ENCODE data around the gene INPP5A. TPM values are rescaled to one million over a fixed set of nuclear protein-coding genes. Genes with fewer than 3 reads are reported as not detected.
"Not testable (repeated sequence)": the region's sequence is repeated elsewhere in the genome, so short reads cannot be mapped to it uniquely, and the experiment has no call there.

Gene INPP5A
- polyA plus RNA-seq, 3 donors from 2014 or later = 0.30 to 1.7 (median 0.48) TPM

DNA sequence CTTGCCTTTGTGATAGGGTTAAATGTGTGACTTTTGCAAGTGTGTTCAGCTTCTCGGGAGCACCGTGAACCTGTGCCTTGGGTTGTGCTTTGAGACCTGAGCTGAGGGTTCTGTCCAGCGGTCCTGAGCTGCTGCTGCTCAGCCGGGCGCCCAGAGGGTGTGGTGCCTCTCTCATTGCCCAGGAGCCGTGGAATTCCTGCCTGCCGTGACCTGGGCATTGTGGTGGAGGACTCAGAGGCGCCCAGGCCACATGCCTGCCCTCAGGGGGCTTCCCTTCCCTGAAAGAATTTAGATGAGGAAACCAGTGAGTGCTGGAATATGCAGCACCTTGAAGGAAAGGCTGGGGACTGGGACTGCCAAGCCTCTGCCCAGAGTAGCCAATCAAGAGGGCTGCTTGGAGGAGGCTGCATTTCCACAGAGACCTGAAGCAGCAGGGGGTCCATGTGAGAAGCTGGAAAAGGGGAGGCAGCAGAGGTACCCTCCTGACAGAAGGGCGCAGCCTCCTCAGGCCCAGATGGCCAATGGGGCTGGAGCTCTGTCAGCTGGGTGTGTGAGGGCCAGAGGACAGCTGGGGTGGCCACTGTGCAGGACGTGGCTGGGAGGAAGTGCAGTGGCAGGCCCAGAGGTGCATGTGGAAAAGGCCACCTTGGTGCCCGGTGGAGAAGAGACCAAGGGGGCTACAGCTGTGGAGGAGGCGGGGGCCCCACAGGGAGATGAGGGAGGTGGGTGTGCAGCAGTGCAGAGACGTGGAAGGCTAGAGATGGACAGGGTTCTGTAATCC, 141.0 kb downstream of the INPP5A start:
- Mint-ChIP-seq H3K27me3 (ENCODE audit: low read depth in 3 of 3) (peaks cover 0 to 2% (median 1%) of the 10 kb centered on the region in 3 donors), H3K9me3 (no peaks in the 10 kb centered on the region), H3K36me3 (no peaks in the 10 kb centered on the region), H3K4me1 (peaks cover 8 to 16% of the 10 kb centered on the region in 2 donors), H3K27ac (no peak overlapping the region), H3K4me3 (no peak overlapping the region)
- no peak for DNase-seq

DNA sequence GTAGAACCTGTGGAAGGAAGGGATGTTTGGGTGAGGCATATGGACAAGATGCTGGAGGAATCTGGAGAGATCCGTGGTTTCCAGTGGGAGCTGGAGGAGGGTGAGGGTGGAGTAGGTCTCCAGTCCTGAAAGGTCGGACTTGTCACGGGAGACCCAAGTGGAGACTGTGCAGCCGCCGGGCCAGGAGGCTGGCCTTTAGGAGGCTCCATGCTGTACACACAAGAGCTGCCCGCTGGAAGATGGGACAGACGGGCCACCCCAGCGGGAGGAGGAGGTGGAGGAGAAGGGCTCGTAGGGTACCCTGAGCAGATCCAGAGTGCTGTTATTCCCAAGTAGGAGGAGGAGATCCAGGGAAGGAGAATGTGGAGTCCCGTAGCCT, 141.6 kb downstream of the INPP5A start:
- H3K4me3 Mint-ChIP-seq = no peak overlapping the region
- no peak overlapping the region for H3K27ac Mint-ChIP-seq
- no peak for DNase-seq

DNA sequence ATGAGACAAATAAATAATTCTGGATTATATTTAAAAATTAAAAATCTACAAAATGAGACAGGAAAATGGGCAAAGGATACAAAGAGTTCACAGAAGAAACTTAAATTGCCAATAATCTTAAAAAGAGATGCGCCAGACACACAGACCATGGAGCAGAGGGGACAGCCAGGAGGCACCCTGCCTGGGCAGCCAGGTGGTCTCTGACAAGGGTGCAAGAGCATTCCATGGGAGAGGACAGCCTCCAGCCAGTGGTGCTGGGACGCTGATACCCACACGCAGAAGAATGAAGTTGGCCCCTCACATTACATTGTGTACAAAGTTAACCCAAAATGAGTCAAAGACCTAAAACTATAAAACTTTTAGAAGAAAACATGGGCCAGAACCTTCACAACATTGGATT, 142.1 kb downstream of the INPP5A start:
- Mint-ChIP-seq H3K4me3 (no peak overlapping the region), H3K27me3 (ENCODE audit: low read depth in 3 of 3) (peaks cover 0 to 2% (median 1%) of the 10 kb centered on the region in 3 donors), H3K27ac (no peak overlapping the region), H3K36me3 (no peaks in the 10 kb centered on the region), H3K9me3 (no peaks in the 10 kb centered on the region), H3K4me1 (peaks cover 16 to 26% of the 10 kb centered on the region in 2 donors)
- DNase-seq = no peak

More for the DNA sequence above, 141.6 kb downstream of the INPP5A start:
- peaks cover 0 to 2% (median 1%) of the 10 kb centered on the region in 3 donors for H3K27me3 Mint-ChIP-seq (ENCODE audit: low read depth in 3 of 3)
- no peaks in the 10 kb centered on the region for H3K9me3 Mint-ChIP-seq
- peaks cover 12 to 21% of the 10 kb centered on the region in 2 donors for H3K4me1 Mint-ChIP-seq
- no peaks in the 10 kb centered on the region for H3K36me3 Mint-ChIP-seq

DNA sequence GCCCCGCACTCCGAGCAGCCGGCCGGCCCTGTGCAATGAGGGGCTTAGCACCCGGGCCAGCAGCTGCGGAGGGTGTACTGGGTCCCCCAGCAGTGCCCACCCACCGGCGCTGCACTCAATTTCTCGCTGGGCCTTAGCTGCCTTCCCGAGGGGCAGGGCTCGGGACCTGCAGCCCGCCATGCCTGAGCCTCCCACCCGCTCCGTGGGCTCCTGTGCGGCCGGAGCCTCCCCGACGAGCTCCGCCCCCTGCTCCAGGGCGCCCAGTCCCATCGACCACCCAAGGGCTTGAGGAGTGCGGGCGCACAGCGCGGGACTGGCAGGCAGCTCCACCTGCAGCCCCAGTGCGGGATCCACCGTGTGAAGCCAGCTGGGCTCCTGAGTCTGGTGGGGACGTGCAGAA, 143.2 kb downstream of the INPP5A start:
- not testable (repeated sequence) for H3K36me3 Mint-ChIP-seq; H3K4me3 Mint-ChIP-seq; H3K27me3 Mint-ChIP-seq (ENCODE audit: low read depth in 3 of 3); H3K9me3 Mint-ChIP-seq; DNase-seq
- H3K27ac Mint-ChIP-seq = peak overlapping the region in 1 of 6 donors; percentile 54
- H3K4me1 Mint-ChIP-seq = peaks cover 27 to 37% of the 10 kb centered on the region in 2 donors

DNA sequence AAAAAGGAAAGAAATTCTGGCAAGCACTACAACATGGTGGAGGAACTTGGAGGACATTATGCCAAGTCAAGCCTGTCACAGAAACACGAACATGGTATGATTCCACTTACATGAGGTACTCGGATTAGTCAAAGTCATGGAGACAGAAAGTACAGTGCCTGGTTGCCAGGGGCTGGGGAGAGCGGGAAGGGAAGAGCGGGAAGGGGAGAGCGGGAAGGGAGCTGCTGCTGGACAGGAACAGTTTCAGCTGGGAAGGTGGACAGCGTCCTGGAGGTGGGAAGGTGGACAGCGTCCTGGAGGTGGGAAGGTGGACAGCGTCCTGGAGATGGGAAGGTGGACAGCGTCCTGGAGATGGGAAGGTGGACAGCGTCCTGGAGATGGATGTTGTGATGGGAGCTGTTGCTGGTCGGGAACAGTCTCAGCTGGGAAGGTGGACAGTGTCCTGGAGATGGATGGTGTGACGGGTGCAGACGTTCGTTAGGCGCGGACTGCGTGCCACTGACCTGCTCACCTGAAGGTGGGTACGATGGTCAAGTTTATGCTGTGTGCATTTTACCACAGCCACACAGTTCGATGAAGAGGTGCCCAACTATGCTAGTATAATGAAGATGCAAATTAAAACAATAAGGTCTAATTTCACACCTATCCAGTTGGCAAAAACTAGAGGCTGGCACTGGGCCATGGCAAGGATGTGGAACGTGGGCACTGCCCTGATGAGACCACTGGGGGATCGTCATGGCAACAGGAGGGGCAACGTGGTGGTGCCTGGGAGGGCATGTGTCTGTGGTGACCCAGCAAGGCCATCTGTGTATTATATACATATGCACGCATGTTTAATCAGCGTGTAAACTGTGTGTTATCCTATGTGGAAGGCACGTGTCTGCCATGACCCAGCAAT, 144.5 kb downstream of the INPP5A start:
- no peak for DNase-seq
- Mint-ChIP-seq H3K4me3 (peak overlapping the region in 1 of 5 donors; percentile 48), H3K4me1 (peaks cover 37 to 46% of the 10 kb centered on the region in 2 donors), H3K36me3 (no peaks in the 10 kb centered on the region), H3K9me3 (no peaks in the 10 kb centered on the region), H3K27me3 (ENCODE audit: low read depth in 3 of 3) (peaks cover 0 to 2% (median 0%) of the 10 kb centered on the region in 3 donors), H3K27ac (peak overlapping the region in 1 of 6 donors; percentile 54)

DNA sequence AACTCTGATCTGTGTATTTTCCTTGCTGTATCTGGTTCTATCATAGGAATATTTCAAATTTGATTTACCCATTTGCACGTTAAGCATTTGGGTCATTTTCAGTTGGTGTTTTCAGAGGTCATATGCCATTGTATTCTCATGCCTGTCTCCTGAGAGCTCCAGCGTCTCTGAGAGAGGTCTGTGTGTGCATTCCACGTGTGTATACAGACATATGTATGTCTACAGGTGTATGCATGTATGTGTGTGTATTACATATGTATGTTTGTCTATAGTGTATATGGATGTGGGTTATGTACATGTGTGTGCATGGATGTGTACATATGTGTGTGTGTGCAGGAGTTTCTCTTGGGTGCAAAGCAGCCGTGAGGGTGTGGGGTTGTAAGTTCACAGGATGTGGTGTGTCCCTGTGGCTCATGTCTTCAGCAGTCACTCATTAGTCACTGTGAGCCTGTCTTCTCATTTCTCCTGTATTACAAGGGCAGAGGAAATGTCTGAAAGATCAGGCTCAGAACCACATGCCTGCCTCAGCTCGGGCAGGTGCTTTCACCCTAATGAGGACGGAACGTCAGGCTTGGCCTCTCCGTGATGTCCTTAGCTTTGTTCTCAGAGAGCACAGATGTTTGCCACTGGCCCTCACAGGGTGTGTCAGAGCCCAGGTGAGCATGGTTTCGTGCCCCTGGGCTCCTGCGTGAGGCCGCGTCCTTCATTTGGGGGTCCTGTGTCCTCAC, 146.7 kb downstream of the INPP5A start:
- peak; percentile 56 to 62 (median 58) for DNase-seq
- H3K4me1 Mint-ChIP-seq = peaks cover 44 to 54% of the 10 kb centered on the region in 2 donors
- H3K27me3 Mint-ChIP-seq (ENCODE audit: low read depth in 3 of 3) = peaks cover 0 to 3% (median under 1%) of the 10 kb centered on the region in 3 donors
- H3K27ac Mint-ChIP-seq = peak overlapping the region; percentile 73 to 88 (median 84)
- peak overlapping the region; percentile 30 to 81 (median 54) for H3K4me3 Mint-ChIP-seq
- H3K36me3 Mint-ChIP-seq = peaks cover 0 to 4% (median 0%) of the 10 kb centered on the region in 3 donors
- peaks cover 0 to 3% (median 0%) of the 10 kb centered on the region in 6 donors for H3K9me3 Mint-ChIP-seq

DNA sequence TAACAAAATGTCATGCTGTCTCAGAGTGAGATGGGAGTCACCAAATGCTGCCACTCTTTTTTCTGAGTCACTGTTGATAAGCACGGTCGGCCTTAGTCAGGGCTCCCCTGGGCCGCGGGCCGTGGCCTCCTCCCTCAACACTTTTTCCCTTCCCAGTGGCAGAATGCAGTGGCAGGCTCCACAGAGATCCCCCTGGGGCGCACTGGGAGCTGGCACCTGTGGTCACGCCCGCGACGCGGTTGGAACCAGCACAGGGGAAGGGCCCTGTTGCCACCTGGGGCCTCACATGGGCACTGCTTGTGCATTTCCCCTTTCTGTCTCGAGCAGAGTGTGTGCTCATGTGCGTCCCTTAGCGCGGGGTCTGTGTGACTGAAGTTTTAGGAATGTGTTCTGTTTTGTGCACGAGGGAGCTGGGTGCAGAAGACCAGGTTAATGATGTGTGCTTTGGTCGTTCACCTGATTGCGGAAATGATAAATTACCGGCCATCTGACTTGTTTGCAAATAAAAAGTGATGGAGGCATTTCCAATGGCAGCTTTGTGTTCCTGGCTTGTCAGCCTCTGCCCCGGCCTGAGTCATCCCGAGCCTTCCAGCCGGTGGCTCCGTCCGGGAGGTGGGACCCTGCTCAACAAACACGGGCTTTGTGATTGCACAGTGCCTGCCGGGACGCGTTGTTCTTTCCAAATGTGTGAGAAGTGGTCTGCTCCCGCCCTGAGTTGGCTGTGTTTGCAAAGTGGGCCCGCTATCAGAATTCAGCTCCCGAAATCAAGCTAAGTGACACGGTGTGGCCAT, 147.7 kb downstream of the INPP5A start:
- DNase-seq = peak in 1 of 3 donors; percentile 11
- peak overlapping the region; percentile 30 to 81 (median 54) for H3K4me3 Mint-ChIP-seq
- H3K27me3 Mint-ChIP-seq (ENCODE audit: low read depth in 3 of 3) = peaks cover 0 to 3% (median 0%) of the 10 kb centered on the region in 3 donors
- peaks cover 0 to 4% (median 0%) of the 10 kb centered on the region in 3 donors for H3K36me3 Mint-ChIP-seq
- peaks cover 0 to 3% (median 0%) of the 10 kb centered on the region in 6 donors for H3K9me3 Mint-ChIP-seq
- peaks cover 44 to 54% of the 10 kb centered on the region in 2 donors for H3K4me1 Mint-ChIP-seq
- peak overlapping the region; percentile 12 to 88 (median 77) for H3K27ac Mint-ChIP-seq

DNA sequence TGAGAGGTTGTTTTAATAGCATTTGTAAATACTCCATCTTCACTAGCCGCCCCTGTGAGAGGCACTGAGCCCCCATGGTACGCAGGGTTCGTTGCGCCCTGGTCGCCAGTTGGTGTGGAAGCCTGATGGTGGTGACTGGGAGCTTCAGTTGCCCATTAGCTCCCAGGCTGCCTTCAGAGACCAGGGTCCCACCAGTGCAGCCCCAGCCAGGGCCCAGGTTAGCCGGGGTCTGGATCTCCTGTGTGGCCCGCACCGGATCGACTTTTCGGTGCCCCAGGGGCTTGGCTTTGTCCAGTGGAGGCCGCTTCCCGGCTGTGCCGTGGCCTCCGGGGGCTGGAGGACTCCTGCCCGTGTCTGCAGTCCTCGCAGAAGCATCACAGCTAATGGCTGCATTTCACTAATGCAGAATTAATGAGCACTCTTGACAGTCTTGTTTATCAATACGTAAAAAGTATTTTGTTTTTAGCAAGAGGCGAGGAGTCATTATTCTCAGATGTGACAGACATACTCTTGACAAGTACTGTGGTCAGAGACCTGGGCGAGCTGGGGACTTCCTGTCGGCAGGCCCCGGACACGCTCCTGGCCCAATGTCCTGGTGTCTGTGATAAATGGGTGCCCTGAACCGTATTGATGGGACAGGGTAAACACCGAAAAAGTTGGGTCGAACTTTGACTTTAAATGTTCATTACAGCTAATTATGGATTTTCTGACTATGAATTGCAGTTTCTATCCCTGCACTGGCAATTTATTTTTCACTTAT, 148.5 kb downstream of the INPP5A start:
- Mint-ChIP-seq H3K4me3 (peak overlapping the region in 2 of 5 donors; percentile 13 to 46), H3K36me3 (peaks cover 0 to 8% (median 0%) of the 10 kb centered on the region in 3 donors), H3K27me3 (ENCODE audit: low read depth in 3 of 3) (peaks cover 0 to 3% (median 0%) of the 10 kb centered on the region in 3 donors), H3K27ac (peak overlapping the region in 2 of 6 donors; percentile 39 to 83), H3K4me1 (peaks cover 44 to 54% of the 10 kb centered on the region in 2 donors), H3K9me3 (peaks cover 0 to 3% (median 0%) of the 10 kb centered on the region in 6 donors)
- DNase-seq = no peak

DNA sequence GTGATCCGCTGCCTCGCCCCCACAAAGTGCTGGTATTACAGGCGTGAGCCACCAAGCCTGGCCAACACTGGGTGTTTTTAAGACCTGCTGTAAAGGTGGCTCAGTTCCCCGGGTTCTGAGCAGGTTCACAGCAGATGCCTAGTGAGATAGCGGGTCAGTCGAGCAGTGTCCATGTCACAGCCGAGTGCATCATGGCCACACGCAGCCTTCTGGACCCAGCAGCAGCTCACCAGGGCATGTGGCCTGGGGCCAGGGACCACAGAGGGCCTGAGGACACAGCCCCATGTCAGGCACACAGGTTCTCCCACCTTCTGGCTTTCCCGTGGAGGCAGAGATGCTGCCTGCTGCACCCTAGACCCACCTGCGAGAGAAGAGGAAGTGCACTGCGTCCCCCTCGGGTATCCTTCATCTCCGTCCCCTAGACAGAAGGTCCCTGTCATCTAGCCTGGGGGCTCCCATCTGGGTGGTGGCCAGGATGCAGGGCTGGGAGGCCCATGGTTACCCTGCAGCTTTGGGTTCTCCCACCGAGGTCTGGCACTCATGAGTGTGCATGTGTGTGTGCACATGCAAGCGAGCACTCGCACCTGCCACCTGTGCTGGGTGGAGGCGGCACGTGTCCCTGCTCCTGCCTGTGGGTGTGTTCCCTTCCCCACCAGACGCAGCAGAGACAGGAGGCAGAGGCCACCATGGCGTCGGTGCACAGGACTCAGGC, 149.8 kb downstream of the INPP5A start:
- H3K36me3 Mint-ChIP-seq = peaks cover 3 to 17% (median 8%) of the 10 kb centered on the region in 3 donors
- H3K27me3 Mint-ChIP-seq (ENCODE audit: low read depth in 3 of 3) = peaks cover 0 to 7% (median 3%) of the 10 kb centered on the region in 3 donors
- no peak for DNase-seq
- H3K9me3 Mint-ChIP-seq = peaks cover 0 to 3% (median 0%) of the 10 kb centered on the region in 6 donors
- no peak overlapping the region for H3K4me3 Mint-ChIP-seq
- peaks cover 42 to 43% of the 10 kb centered on the region in 2 donors for H3K4me1 Mint-ChIP-seq
- no peak overlapping the region for H3K27ac Mint-ChIP-seq

DNA sequence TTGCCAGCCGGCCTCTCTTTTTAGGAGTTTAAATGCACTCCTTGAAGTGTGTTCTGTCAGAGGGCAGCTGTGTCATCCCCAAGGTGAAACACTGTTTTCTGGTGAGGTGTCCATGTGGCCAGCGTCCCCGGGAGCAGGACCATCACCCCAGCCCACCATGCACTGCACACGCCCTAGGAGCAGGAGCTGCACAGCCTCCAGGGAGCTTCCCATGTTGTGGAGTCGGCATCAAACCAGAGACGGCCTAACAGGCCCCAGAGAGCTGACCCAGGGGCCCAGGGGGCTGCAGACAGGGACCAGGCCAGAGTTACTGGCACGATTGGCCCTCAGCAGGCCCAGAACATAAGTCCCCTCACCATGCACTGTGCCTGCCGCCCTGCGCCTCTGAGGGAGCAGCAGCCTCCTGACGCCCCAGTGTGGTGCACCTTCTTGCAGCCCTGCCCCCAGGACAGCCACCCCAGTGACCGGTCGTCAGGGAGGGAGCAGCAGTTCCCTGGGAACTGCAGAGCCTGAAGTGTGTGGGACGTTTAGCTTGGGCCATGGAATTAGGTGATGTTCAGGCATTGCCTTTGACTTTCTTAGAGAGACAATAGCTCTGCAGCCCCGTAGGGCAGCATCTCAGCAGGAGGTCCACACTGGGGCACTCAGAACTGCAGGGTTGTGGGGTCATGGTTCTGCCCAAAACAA, 150.4 kb downstream of the INPP5A start:
- H3K4me1 Mint-ChIP-seq = peaks cover 42 to 43% of the 10 kb centered on the region in 2 donors
- peaks cover 3 to 17% (median 8%) of the 10 kb centered on the region in 3 donors for H3K36me3 Mint-ChIP-seq
- H3K9me3 Mint-ChIP-seq = peaks cover 0 to 3% (median 0%) of the 10 kb centered on the region in 6 donors
- DNase-seq = no peak
- no peak overlapping the region for H3K4me3 Mint-ChIP-seq
- H3K27me3 Mint-ChIP-seq (ENCODE audit: low read depth in 3 of 3) = peaks cover 0 to 7% (median 3%) of the 10 kb centered on the region in 3 donors
- H3K27ac Mint-ChIP-seq = no peak overlapping the region
